Keratinocyte (primary cell): ENCODE results near the gene TMEM143.

ENCODE experiments used
- EZH2 ChIP-seq: IDR thresholded peaks from one replicate; pipeline ENCODE4 v1.6.1; 2012; ENCODE audit warnings: inconsistent platforms, mild to moderate bottlenecking, low read length, moderate library complexity
- TF ChIP-seq, protein P1 (sequence below), 3 experiments: IDR thresholded peaks in 1 of 3; conservative IDR thresholded peaks in 1 of 3; optimal IDR thresholded peaks in 1 of 3; 2 replicates in 2 of 3; 3 replicates in 1 of 3; pipeline versions ENCODE3 to v1.5.1; 2011; ENCODE audit warnings: low read length in 3 of 3, mild to moderate bottlenecking in 3 of 3, moderate library complexity in 2 of 3, control low read depth in 1 of 3, inconsistent platforms in 1 of 3; ENCODE audit not compliant: insufficient read depth in 2 of 3; ENCODE audit errors: extremely low read depth in 1 of 3

DNA sequence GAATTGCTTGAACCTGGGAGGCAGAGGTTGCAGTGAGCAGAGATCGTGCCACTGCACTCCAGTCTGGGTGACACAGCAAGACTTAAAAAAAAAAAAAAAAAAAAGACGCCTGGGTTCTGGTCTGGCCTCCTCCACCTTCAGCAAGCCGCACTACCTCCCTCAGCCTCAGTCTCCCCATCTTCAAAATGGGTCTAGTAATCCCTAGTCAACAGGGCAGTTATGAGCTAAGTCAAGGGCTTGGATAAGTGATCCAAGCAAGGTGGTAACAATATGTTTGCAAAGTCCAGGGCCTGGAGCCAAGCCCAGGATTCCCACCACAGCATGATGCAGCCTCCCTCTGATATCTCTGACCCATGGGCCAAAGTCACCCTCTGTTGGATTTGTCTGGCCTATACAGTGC lies 23.2 kb upstream of the TMEM143 start:
- TF ChIP-seq, protein P1, sequence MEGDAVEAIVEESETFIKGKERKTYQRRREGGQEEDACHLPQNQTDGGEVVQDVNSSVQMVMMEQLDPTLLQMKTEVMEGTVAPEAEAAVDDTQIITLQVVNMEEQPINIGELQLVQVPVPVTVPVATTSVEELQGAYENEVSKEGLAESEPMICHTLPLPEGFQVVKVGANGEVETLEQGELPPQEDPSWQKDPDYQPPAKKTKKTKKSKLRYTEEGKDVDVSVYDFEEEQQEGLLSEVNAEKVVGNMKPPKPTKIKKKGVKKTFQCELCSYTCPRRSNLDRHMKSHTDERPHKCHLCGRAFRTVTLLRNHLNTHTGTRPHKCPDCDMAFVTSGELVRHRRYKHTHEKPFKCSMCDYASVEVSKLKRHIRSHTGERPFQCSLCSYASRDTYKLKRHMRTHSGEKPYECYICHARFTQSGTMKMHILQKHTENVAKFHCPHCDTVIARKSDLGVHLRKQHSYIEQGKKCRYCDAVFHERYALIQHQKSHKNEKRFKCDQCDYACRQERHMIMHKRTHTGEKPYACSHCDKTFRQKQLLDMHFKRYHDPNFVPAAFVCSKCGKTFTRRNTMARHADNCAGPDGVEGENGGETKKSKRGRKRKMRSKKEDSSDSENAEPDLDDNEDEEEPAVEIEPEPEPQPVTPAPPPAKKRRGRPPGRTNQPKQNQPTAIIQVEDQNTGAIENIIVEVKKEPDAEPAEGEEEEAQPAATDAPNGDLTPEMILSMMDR (optimal IDR thresholded peaks at IDR 0.05 in 1 of 3, IDR thresholded peaks at IDR 0.05 in 1 of 3, conservative IDR thresholded peaks at IDR 0.05 in 1 of 3; ENCODE audit: extremely low read depth in 1 of 3, insufficient read depth in 2 of 3, low read length in 3 of 3) = no peak
- no peak for TF ChIP-seq EZH2
